Caco-2 (cell line): ENCODE results near the gene PDE4D. TPM values are rescaled to one million over a fixed set of nuclear protein-coding genes. Genes with fewer than 3 reads are reported as not detected.

Experiments used
- BruUV-seq: library from RNA; stranded (reverse); fragments of 400-500 nt; replicated peaks from 2 replicates; lab custom pipeline; 2021; lab: Mats Ljungman, UMichigan
- CTCF ChIA-PET: fragments of 300-600 bp; sonication (Branson Sonifier 250); formaldehyde crosslinking; loops from one replicate; lab custom pipeline; 2022; ENCODE audit warnings: antibody characterized with exemption; lab: Charles Lee
- POLR2A ChIA-PET: fragments of 300-600 bp; sonication (Branson Sonifier 250); formaldehyde crosslinking; loops from one replicate; lab custom pipeline; 2022; ENCODE audit warnings: antibody characterized with exemption; lab: Charles Lee
- DNase-seq, 2 experiments: peaks; one replicate each; pipeline versions ENCODE4 v3.0.0 to v3.0.0-alpha.2; 2020 to 2022
- H3K27me3 ChIP-seq: replicated peaks from 2 replicates; pipeline ENCODE4 v1.6.0; 2011; ENCODE audit warnings: low read length; ENCODE audit not compliant: control insufficient read depth, insufficient read depth
- H3K36me3 ChIP-seq: 2 replicates; pipeline ENCODE4 v1.5.1; 2011; ENCODE audit warnings: low read length; ENCODE audit not compliant: control insufficient read depth, insufficient read depth
- H3K4me1 ChIP-seq: fragments of 250-450 bp; sonication (Bioruptor Pico); 2 replicates; pipeline ENCODE4 v1.5.1; 2020; ENCODE audit warnings: mild to moderate bottlenecking
- H3K4me3 ChIP-seq: 2 replicates; pipeline ENCODE4 v1.5.1; 2011; ENCODE audit warnings: low read depth, mild to moderate bottlenecking, control low read depth, low read length
- H3K9me3 ChIP-seq: fragments of 250-450 bp; sonication (Bioruptor Pico); 2 replicates; pipeline ENCODE4 v1.5.1; 2020; ENCODE audit warnings: mild to moderate bottlenecking, moderate library complexity
- H3K27ac Mint-ChIP-seq: one replicate; pipeline ENCODE4 v1.8.0; 2022; ENCODE audit warnings: mixed read lengths; ENCODE audit not compliant: unreplicated experiment
- H3K27me3 Mint-ChIP-seq: one replicate; pipeline ENCODE4 v1.8.0; 2022; ENCODE audit warnings: mixed read lengths; ENCODE audit not compliant: insufficient read depth, unreplicated experiment
- H3K36me3 Mint-ChIP-seq: one replicate; pipeline ENCODE4 v1.8.0; 2022; ENCODE audit warnings: mild to moderate bottlenecking, mixed read lengths; ENCODE audit not compliant: insufficient read depth, unreplicated experiment
- H3K4me1 Mint-ChIP-seq: one replicate; pipeline ENCODE4 v1.8.0; 2022; ENCODE audit warnings: low read depth, mixed read lengths; ENCODE audit not compliant: unreplicated experiment
- H3K4me3 Mint-ChIP-seq: one replicate; pipeline ENCODE4 v1.8.0; 2022; ENCODE audit warnings: mild to moderate bottlenecking, moderate library complexity, mixed read lengths; ENCODE audit not compliant: unreplicated experiment
- H3K9me3 Mint-ChIP-seq: one replicate; pipeline ENCODE4 v1.8.0; 2022; ENCODE audit warnings: mixed read lengths; ENCODE audit not compliant: unreplicated experiment
- CTCF ChIP-seq, 2 experiments: fragments of 200-600 bp in 1 of 2; IDR thresholded peaks; 1 replicate in 1 of 2; 2 replicates in 1 of 2; pipeline versions ENCODE4 v1.5.1 to v1.8.0; 2011 to 2022; ENCODE audit warnings: antibody characterized with exemption in 1 of 2, control low read depth in 1 of 2, inconsistent platforms in 1 of 2, low read depth in 1 of 2, low read length in 1 of 2, mild to moderate bottlenecking in 1 of 2, moderate library complexity in 1 of 2; ENCODE audit not compliant: insufficient read depth in 1 of 2, severe bottlenecking in 1 of 2, unreplicated experiment in 1 of 2
- intact Hi-C: fragments of 100-400 bp; cut with micrococcal nuclease; formaldehyde crosslinking; loops from one replicate; pipeline ENCODE4 v1.10.0; 2022; ENCODE audit not compliant: unreplicated experiment
- total RNA-seq: library from RNA; stranded (reverse); gene quantifications from 2 replicates; pipeline ENCODE4 v1.2.3, GENCODE V29; 2022

The PDE4D gene
- total RNA-seq, 1 experiment from 2014 or later, result 89.8 TPM

DNA sequence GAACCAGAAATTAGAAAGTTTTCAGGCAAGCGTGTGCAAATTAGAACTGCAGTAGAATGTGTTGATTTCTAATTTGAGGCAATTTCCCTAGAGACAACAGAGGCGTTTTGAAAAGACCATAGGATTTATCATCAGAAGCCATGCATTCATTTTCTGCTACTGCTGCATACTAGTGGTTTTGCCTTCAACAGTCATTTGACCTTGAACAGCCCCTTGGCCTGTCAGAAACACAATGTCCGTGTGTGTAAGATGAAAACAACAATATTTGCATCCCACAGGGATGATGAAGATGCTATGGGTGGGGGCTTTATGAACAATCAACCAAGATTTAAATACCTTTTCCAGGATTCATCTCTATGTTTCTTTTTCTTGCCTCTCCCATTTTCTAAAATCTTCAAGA is 73.7 kb downstream of the PDE4D start:
- Mint-ChIP-seq H3K27me3 (peaks cover 11% of the 10 kb centered on the region), H3K27ac (no peak overlapping the region), H3K36me3 (no peaks in the 10 kb centered on the region), H3K4me3 (no peak overlapping the region), H3K9me3 (no peaks in the 10 kb centered on the region), H3K4me1 (no peaks in the 10 kb centered on the region)
- H3K27me3 ChIP-seq, result no peaks in the 10 kb centered on the region
- BruUV-seq, result no TSS peak
- no peak overlapping the region for H3K4me3 ChIP-seq
- no peak for TF ChIP-seq CTCF (IDR thresholded peaks at IDR 0.05; ENCODE audit: insufficient read depth in 1 of 2, low read depth in 1 of 2, low read length in 1 of 2, severe bottlenecking in 1 of 2, unreplicated experiment in 1 of 2)
- ChIA-PET POLR2A (no interaction called here), CTCF (no interaction called here)
- H3K9me3 ChIP-seq, result no peaks in the 10 kb centered on the region
- intact Hi-C loops, result no loop called here
- no peaks in the 10 kb centered on the region for H3K36me3 ChIP-seq
- no peak for DNase-seq
- H3K4me1 ChIP-seq, result no peaks in the 10 kb centered on the region

DNA sequence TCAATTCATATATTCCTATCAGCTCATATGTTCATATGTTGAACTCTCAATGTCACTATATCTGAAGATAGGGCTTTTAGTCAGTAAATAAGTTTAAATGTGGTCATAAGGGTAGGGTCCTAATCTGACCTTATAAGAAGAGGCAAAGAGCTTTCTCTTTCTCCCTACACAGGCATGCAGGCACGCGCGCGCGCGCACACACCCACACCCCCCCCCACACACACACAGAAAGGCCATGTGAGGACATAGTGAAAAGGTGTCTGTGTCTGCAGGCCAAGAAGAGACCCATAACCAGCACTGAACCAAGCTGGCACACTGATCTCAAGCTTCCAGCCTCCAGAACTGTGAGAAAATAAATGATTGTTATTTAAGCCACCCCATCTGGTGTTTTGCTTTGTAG is 76.0 kb downstream of the PDE4D start:
- no TSS peak for BruUV-seq
- Histone ChIP-seq H3K4me1 (0 out of 2 replicates have a peak, but pooled peaks cover 5% of the 10 kb centered on the region), H3K9me3 (no peaks in the 10 kb centered on the region), H3K36me3 (no peaks in the 10 kb centered on the region), H3K4me3 (no peak overlapping the region), H3K27me3 (no peaks in the 10 kb centered on the region)
- ChIA-PET POLR2A (no interaction called here), CTCF (interaction anchor here (1.1 kb wide), 1 partner anchor 8 kb away, joined by 3 read pairs; no protein-coding TSS in a partner anchor)
- H3K27ac Mint-ChIP-seq, result no peak overlapping the region
- intact Hi-C loops, result no loop called here
- no peak for DNase-seq
- no peaks in the 10 kb centered on the region for H3K4me1 Mint-ChIP-seq
- no peaks in the 10 kb centered on the region for H3K9me3 Mint-ChIP-seq
- no peaks in the 10 kb centered on the region for H3K36me3 Mint-ChIP-seq
- H3K4me3 Mint-ChIP-seq, result no peak overlapping the region
- TF ChIP-seq CTCF (IDR thresholded peaks at IDR 0.05; ENCODE audit: insufficient read depth in 1 of 2, low read depth in 1 of 2, low read length in 1 of 2, severe bottlenecking in 1 of 2, unreplicated experiment in 1 of 2), result no peak
- peaks cover 7% of the 10 kb centered on the region for H3K27me3 Mint-ChIP-seq

GRCh38 chr5:59816654-59817300 is 76.7 kb downstream of the PDE4D start:
- no peaks in the 10 kb centered on the region for H3K36me3 ChIP-seq
- Mint-ChIP-seq H3K4me1 (no peaks in the 10 kb centered on the region), H3K27me3 (peaks cover 7% of the 10 kb centered on the region), H3K4me3 (no peak overlapping the region), H3K9me3 (no peaks in the 10 kb centered on the region), H3K36me3 (no peaks in the 10 kb centered on the region), H3K27ac (no peak overlapping the region)
- no peaks in the 10 kb centered on the region for H3K27me3 ChIP-seq
- no peak for TF ChIP-seq CTCF (IDR thresholded peaks at IDR 0.05; ENCODE audit: insufficient read depth in 1 of 2, low read depth in 1 of 2, low read length in 1 of 2, severe bottlenecking in 1 of 2, unreplicated experiment in 1 of 2)
- H3K9me3 ChIP-seq, result no peaks in the 10 kb centered on the region
- no peak for DNase-seq
- POLR2A ChIA-PET, result no interaction called here
- no TSS peak for BruUV-seq
- H3K4me1 ChIP-seq, result 0 out of 2 replicates have a peak, but pooled peaks cover 5% of the 10 kb centered on the region
- CTCF ChIA-PET, result no interaction called here
- intact Hi-C loops, result no loop called here
- no peak overlapping the region for H3K4me3 ChIP-seq
